ENCODE results near the gene NEDD1. TPM values are rescaled to one million over a fixed set of nuclear protein-coding genes. Genes with fewer than 3 reads are reported as not detected.

Gene NEDD1
- total RNA-seq, 1 donor from 2014 or later = 31.3 TPM

DNA sequence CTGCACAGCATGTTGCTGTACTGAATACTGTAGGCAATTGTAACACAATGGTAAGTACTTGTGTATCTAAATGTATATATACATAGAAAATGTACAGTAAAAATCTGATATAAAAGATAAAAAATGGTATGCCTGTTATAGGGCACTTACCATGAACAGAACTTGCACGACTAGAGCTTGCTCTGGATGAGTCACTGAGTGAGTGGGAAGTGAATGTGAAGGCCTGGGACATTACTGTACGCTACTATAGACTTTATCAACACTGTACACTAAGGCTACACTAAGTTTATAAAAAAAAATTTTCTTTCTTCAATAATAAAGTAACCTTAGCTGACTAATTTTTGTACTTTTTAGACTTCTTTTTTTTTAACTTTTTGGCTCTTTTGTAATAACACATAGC, 24.2 kb upstream of the NEDD1 start:
- H3K4me1 Mint-ChIP-seq (ENCODE audit: low read depth, unreplicated experiment) = peaks cover 31% of the 10 kb centered on the region
- Histone ChIP-seq H2AFZ (ENCODE audit: low read depth, low read length) (no peak overlapping the region), H3K36me3 (ENCODE audit: insufficient read depth, low read length) (no peaks in the 10 kb centered on the region), H3K4me2 (ENCODE audit: low read length) (no peak overlapping the region), H3K9ac (ENCODE audit: low read length) (no peak overlapping the region), H3K4me1 (ENCODE audit: insufficient read depth, low read length) (peaks cover 40% of the 10 kb centered on the region), H3K27me3 (ENCODE audit: insufficient read depth, low read length) (no peaks in the 10 kb centered on the region), H4K20me1 (ENCODE audit: insufficient read depth, low read length) (no peaks in the 10 kb centered on the region), H3K27ac (ENCODE audit: low read depth, low read length) (peak overlapping the region; percentile 64), H3K9me3 (ENCODE audit: insufficient read depth, low read depth, low read length) (no peaks in the 10 kb centered on the region), H3K79me2 (ENCODE audit: insufficient read depth, low read length) (no peaks in the 10 kb centered on the region), H3K4me3 (ENCODE audit: insufficient read depth, low read depth, low read length) (no peak overlapping the region)
- TF ChIP-seq, protein P1, sequence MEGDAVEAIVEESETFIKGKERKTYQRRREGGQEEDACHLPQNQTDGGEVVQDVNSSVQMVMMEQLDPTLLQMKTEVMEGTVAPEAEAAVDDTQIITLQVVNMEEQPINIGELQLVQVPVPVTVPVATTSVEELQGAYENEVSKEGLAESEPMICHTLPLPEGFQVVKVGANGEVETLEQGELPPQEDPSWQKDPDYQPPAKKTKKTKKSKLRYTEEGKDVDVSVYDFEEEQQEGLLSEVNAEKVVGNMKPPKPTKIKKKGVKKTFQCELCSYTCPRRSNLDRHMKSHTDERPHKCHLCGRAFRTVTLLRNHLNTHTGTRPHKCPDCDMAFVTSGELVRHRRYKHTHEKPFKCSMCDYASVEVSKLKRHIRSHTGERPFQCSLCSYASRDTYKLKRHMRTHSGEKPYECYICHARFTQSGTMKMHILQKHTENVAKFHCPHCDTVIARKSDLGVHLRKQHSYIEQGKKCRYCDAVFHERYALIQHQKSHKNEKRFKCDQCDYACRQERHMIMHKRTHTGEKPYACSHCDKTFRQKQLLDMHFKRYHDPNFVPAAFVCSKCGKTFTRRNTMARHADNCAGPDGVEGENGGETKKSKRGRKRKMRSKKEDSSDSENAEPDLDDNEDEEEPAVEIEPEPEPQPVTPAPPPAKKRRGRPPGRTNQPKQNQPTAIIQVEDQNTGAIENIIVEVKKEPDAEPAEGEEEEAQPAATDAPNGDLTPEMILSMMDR (IDR thresholded peaks at IDR 0.05; ENCODE audit: insufficient read depth, low read depth, low read length) = no peak
- no peak for TF ChIP-seq EZH2 (IDR thresholded peaks at IDR 0.05; ENCODE audit: insufficient read depth, low read length)
- H3K27ac Mint-ChIP-seq (ENCODE audit: unreplicated experiment) = no peak overlapping the region
- DNase-seq (ENCODE audit: low read depth) (peak; percentile 90), FAIRE-seq (no peak)
- no peaks in the 10 kb centered on the region for H3K9me3 Mint-ChIP-seq (ENCODE audit: unreplicated experiment)
- H3K4me3 Mint-ChIP-seq (ENCODE audit: unreplicated experiment) = no peak overlapping the region
- H3K36me3 Mint-ChIP-seq (ENCODE audit: low read depth, unreplicated experiment) = no peaks in the 10 kb centered on the region
- H3K27me3 Mint-ChIP-seq (ENCODE audit: low read depth, unreplicated experiment) = no peaks in the 10 kb centered on the region

GRCh38 chr12:96883571-96883970, 23.5 kb upstream of the NEDD1 start:
- Mint-ChIP-seq H3K9me3 (ENCODE audit: unreplicated experiment) (no peaks in the 10 kb centered on the region), H3K27ac (ENCODE audit: unreplicated experiment) (no peak overlapping the region), H3K27me3 (ENCODE audit: low read depth, unreplicated experiment) (no peaks in the 10 kb centered on the region), H3K4me1 (ENCODE audit: low read depth, unreplicated experiment) (peaks cover 24% of the 10 kb centered on the region), H3K36me3 (ENCODE audit: low read depth, unreplicated experiment) (no peaks in the 10 kb centered on the region), H3K4me3 (ENCODE audit: unreplicated experiment) (no peak overlapping the region)
- TF ChIP-seq EZH2 (IDR thresholded peaks at IDR 0.05; ENCODE audit: insufficient read depth, low read length) = no peak
- TF ChIP-seq, protein P1 (IDR thresholded peaks at IDR 0.05; ENCODE audit: insufficient read depth, low read depth, low read length) = no peak
- Histone ChIP-seq H3K9me3 (ENCODE audit: insufficient read depth, low read depth, low read length) (no peaks in the 10 kb centered on the region), H3K4me1 (ENCODE audit: insufficient read depth, low read length) (peaks cover 33% of the 10 kb centered on the region), H3K27me3 (ENCODE audit: insufficient read depth, low read length) (no peaks in the 10 kb centered on the region), H3K4me3 (ENCODE audit: insufficient read depth, low read depth, low read length) (no peak overlapping the region), H3K79me2 (ENCODE audit: insufficient read depth, low read length) (no peaks in the 10 kb centered on the region), H3K27ac (ENCODE audit: low read depth, low read length) (peak overlapping the region; percentile 64), H4K20me1 (ENCODE audit: insufficient read depth, low read length) (no peaks in the 10 kb centered on the region), H3K4me2 (ENCODE audit: low read length) (no peak overlapping the region), H3K36me3 (ENCODE audit: insufficient read depth, low read length) (no peaks in the 10 kb centered on the region), H2AFZ (ENCODE audit: low read depth, low read length) (no peak overlapping the region), H3K9ac (ENCODE audit: low read length) (no peak overlapping the region)
- DNase-seq (ENCODE audit: low read depth) = peak; percentile 63
- peak; percentile 55 for FAIRE-seq

DNA sequence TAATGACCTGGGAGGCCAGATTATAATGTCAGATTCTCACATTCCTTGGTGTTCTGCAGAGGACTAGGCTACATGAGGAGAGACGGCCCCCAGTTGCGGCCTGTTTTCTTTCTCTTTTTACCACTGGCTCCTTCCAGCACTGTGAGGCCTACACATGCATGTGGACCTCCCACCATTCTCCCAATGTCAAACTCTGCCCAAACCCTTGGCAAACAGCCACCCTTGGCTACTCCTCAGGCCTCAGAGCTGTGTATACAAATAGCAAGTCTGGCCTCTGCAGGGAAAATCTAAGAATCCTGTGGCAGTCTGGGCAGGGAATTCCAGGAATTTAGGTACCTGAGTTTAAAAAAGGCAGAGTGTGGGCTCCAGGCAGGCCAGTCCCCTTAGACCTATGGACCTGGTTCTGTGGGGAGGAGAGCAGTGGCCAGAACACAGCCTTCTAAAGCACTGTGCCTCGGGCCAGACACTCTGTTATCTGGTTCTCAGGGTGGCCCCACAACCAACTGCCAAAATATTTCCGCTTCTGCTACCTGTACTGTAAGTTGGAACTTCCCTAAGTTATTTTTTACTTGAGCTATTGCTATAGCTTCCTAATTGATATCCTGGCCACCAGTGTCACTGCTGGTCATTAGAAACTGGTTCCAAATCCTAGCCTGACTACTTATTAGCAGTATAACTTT, 19.9 kb upstream of the NEDD1 start:
- H4K20me1 ChIP-seq (ENCODE audit: insufficient read depth, low read length) = no peaks in the 10 kb centered on the region
- H3K4me2 ChIP-seq (ENCODE audit: low read length) = peak overlapping the region; percentile 30
- no peaks in the 10 kb centered on the region for H3K36me3 ChIP-seq (ENCODE audit: insufficient read depth, low read length)
- Mint-ChIP-seq H3K4me1 (ENCODE audit: low read depth, unreplicated experiment) (peaks cover 25% of the 10 kb centered on the region), H3K9me3 (ENCODE audit: unreplicated experiment) (no peaks in the 10 kb centered on the region), H3K27me3 (ENCODE audit: low read depth, unreplicated experiment) (no peaks in the 10 kb centered on the region), H3K36me3 (ENCODE audit: low read depth, unreplicated experiment) (no peaks in the 10 kb centered on the region), H3K4me3 (ENCODE audit: unreplicated experiment) (no peak overlapping the region), H3K27ac (ENCODE audit: unreplicated experiment) (peak overlapping the region; percentile 17)
- peak overlapping the region; percentile 19 for H2AFZ ChIP-seq (ENCODE audit: low read depth, low read length)
- H3K79me2 ChIP-seq (ENCODE audit: insufficient read depth, low read length) = no peaks in the 10 kb centered on the region
- no peak overlapping the region for H3K27ac ChIP-seq (ENCODE audit: low read depth, low read length)
- no peak overlapping the region for H3K4me3 ChIP-seq (ENCODE audit: insufficient read depth, low read depth, low read length)
- FAIRE-seq (no peak), DNase-seq (ENCODE audit: low read depth) (peak; percentile 87)
- H3K9me3 ChIP-seq (ENCODE audit: insufficient read depth, low read depth, low read length) = no peaks in the 10 kb centered on the region
- no peaks in the 10 kb centered on the region for H3K27me3 ChIP-seq (ENCODE audit: insufficient read depth, low read length)
- TF ChIP-seq EZH2 (IDR thresholded peaks at IDR 0.05; ENCODE audit: insufficient read depth, low read length) = no peak
- TF ChIP-seq, protein P1 (IDR thresholded peaks at IDR 0.05; ENCODE audit: insufficient read depth, low read depth, low read length) = no peak
- no peak overlapping the region for H3K9ac ChIP-seq (ENCODE audit: low read length)
- peaks cover 32% of the 10 kb centered on the region for H3K4me1 ChIP-seq (ENCODE audit: insufficient read depth, low read length)
